ENCODE measurements around the gene PIGL. TPM values are rescaled to one million over a fixed set of nuclear protein-coding genes. Genes with fewer than 3 reads are reported as not detected.

The PIGL gene
- total RNA-seq, 4 donors from 2014 or later, result 60.9 to 142 (median 101) TPM

- WGBS, 2 donors (ENCODE audit: low coverage in 1 of 2), result 0 to 14% methylated on average over 1 to 4 of the region's 4 CpGs
- Histone ChIP-seq H3K4me3 (peak overlapping the region in 2 of 4 donors; percentile 4 to 28), H3K4me1 (peaks cover 4 to 55% (median 30%) of the 10 kb centered on the region in 4 donors), H3K9me3 (no peaks in the 10 kb centered on the region), H3K36me3 (no peaks in the 10 kb centered on the region), H3K27ac (peak overlapping the region; percentile 82 to 91 (median 89)), H3K27me3 (no peaks in the 10 kb centered on the region)
- peak; percentile 64 for DNase-seq
- in situ Hi-C loops (cut with MboI; ENCODE audit: low pct_ligation_motif_present in 1 of 4, low pct_unique_long_range_greater_than_20kb in 1 of 4, low sequenced_read_pairs in 3 of 4) (no loop called here), intact Hi-C loops (cut with DNase I; ENCODE audit: low total_unique reads) (no loop called here)
- TF ChIP-seq EP300 (IDR thresholded peaks at IDR 0.05; ENCODE audit: low read depth) (no peak), POLR2AphosphoS5 (IDR thresholded peaks at IDR 0.05) (peak in 2 of 3 donors; percentile 27 to 30), POLR2A (IDR thresholded peaks at IDR 0.05) (peak; percentile 28)
Measured at GRCh38 chr17:16255481-16255921, 38.5 kb downstream of the PIGL start.

GRCh38 chr17:16258901-16259300, 41.9 kb downstream of the PIGL start:
- no peaks in the 10 kb centered on the region for H3K36me3 ChIP-seq
- H3K27ac ChIP-seq, result no peak overlapping the region
- intact Hi-C loops (cut with DNase I; ENCODE audit: low total_unique reads) (no loop called here), in situ Hi-C loops (cut with MboI; ENCODE audit: low pct_ligation_motif_present in 1 of 4, low pct_unique_long_range_greater_than_20kb in 1 of 4, low sequenced_read_pairs in 3 of 4) (no loop called here)
- no peak overlapping the region for H3K4me3 ChIP-seq
- no peaks in the 10 kb centered on the region for H3K9me3 ChIP-seq
- no peaks in the 10 kb centered on the region for H3K27me3 ChIP-seq
- WGBS, 2 donors (ENCODE audit: low coverage in 1 of 2), result 90 to 100% methylated on average over 1 of the region's 1 CpG
- peaks cover 4 to 39% (median 24%) of the 10 kb centered on the region in 4 donors for H3K4me1 ChIP-seq
- no peak for DNase-seq
- TF ChIP-seq POLR2A (IDR thresholded peaks at IDR 0.05) (no peak), POLR2AphosphoS5 (IDR thresholded peaks at IDR 0.05) (no peak), CTCF (IDR thresholded peaks at IDR 0.05) (no peak), EP300 (IDR thresholded peaks at IDR 0.05; ENCODE audit: low read depth) (no peak)

GRCh38 chr17:16259926-16260325, 42.9 kb downstream of the PIGL start:
- no peaks in the 10 kb centered on the region for H3K9me3 ChIP-seq
- H3K27me3 ChIP-seq, result no peaks in the 10 kb centered on the region
- H3K36me3 ChIP-seq, result no peaks in the 10 kb centered on the region
- WGBS, 2 donors (ENCODE audit: low coverage in 1 of 2), result 95% methylated on average over 5 of the region's 6 CpGs; no CpG with 5 or more reads in 1 of the 2 donors
- DNase-seq, result no peak
- TF ChIP-seq POLR2AphosphoS5 (IDR thresholded peaks at IDR 0.05) (no peak), CTCF (IDR thresholded peaks at IDR 0.05) (no peak), EP300 (IDR thresholded peaks at IDR 0.05; ENCODE audit: low read depth) (no peak), POLR2A (IDR thresholded peaks at IDR 0.05) (no peak)
- H3K4me1 ChIP-seq, result peaks cover 4 to 29% (median 16%) of the 10 kb centered on the region in 4 donors
- intact Hi-C loops (cut with DNase I; ENCODE audit: low total_unique reads) (no loop called here), in situ Hi-C loops (cut with MboI; ENCODE audit: low pct_ligation_motif_present in 1 of 4, low pct_unique_long_range_greater_than_20kb in 1 of 4, low sequenced_read_pairs in 3 of 4) (no loop called here)
- no peak overlapping the region for H3K4me3 ChIP-seq
- no peak overlapping the region for H3K27ac ChIP-seq

GRCh38 chr17:16261049-16261448, 44.0 kb downstream of the PIGL start:
- DNase-seq, result no peak
- in situ Hi-C loops (cut with MboI; ENCODE audit: low pct_ligation_motif_present in 1 of 4, low pct_unique_long_range_greater_than_20kb in 1 of 4, low sequenced_read_pairs in 3 of 4), result no loop called here
- intact Hi-C loops (cut with DNase I; ENCODE audit: low total_unique reads), result no loop called here
- no peak overlapping the region for H3K4me3 ChIP-seq
- no peaks in the 10 kb centered on the region for H3K27me3 ChIP-seq
- peaks cover 2 to 17% (median 8%) of the 10 kb centered on the region in 4 donors for H3K4me1 ChIP-seq
- H3K9me3 ChIP-seq, result no peaks in the 10 kb centered on the region
- H3K36me3 ChIP-seq, result no peaks in the 10 kb centered on the region
- WGBS, 2 donors (ENCODE audit: low coverage in 1 of 2), result 68% methylated on average over 3 of the region's 3 CpGs; no CpG with 5 or more reads in 1 of the 2 donors
- no peak overlapping the region for H3K27ac ChIP-seq
- no peak for TF ChIP-seq EP300 (IDR thresholded peaks at IDR 0.05; ENCODE audit: low read depth)

- WGBS, 2 donors (ENCODE audit: low coverage in 1 of 2), result 95% methylated on average over 4 of the region's 4 CpGs; no CpG with 5 or more reads in 1 of the 2 donors
- intact Hi-C loops (cut with DNase I; ENCODE audit: low total_unique reads), result no loop called here
- Histone ChIP-seq H3K27me3 (no peaks in the 10 kb centered on the region), H3K4me1 (peaks cover 0 to 6% (median 0%) of the 10 kb centered on the region in 4 donors), H3K36me3 (no peaks in the 10 kb centered on the region), H3K27ac (no peak overlapping the region), H3K9me3 (no peaks in the 10 kb centered on the region), H3K4me3 (no peak overlapping the region)
- TF ChIP-seq POLR2AphosphoS5 (IDR thresholded peaks at IDR 0.05) (no peak), CTCF (IDR thresholded peaks at IDR 0.05) (no peak), EP300 (IDR thresholded peaks at IDR 0.05; ENCODE audit: low read depth) (no peak), POLR2A (IDR thresholded peaks at IDR 0.05) (no peak)
- in situ Hi-C loops (cut with MboI; ENCODE audit: low pct_ligation_motif_present in 1 of 4, low pct_unique_long_range_greater_than_20kb in 1 of 4, low sequenced_read_pairs in 3 of 4), result no loop called here
- DNase-seq, result no peak
Measured at GRCh38 chr17:16262201-16262600, 45.2 kb downstream of the PIGL start.

All from transverse colon (tissue), 4 donors.